Astrocyte (in vitro differentiated cells and primary cell): ENCODE data around the gene XXYLT1. TPM values are rescaled to one million over a fixed set of nuclear protein-coding genes. Genes with fewer than 3 reads are reported as not detected.

ENCODE experiments used
- DNase-seq: peaks from one replicate; pipeline ENCODE4 v3.0.0-alpha.2; 2010; ENCODE audit warnings: low read depth
- FAIRE-seq: peaks from 2 replicates; lab custom pipeline; 2011; peaks lifted over from hg19 to GRCh38; lab: Jason Lieb, UNC
- H2AFZ ChIP-seq: 2 replicates; pipeline ENCODE4 v1.6.0; 2012; ENCODE audit warnings: low read depth, low read length, inconsistent platforms
- H3K27ac ChIP-seq: 2 replicates; pipeline ENCODE4 v1.5.1; 2011; ENCODE audit warnings: low read depth, low read length, inconsistent platforms
- H3K27me3 ChIP-seq: 2 replicates; pipeline ENCODE4 v1.6.0; 2011; ENCODE audit warnings: low read length, inconsistent platforms; ENCODE audit not compliant: insufficient read depth
- H3K36me3 ChIP-seq: 2 replicates; pipeline ENCODE4 v1.5.1; 2011; ENCODE audit warnings: low read length, inconsistent platforms; ENCODE audit not compliant: insufficient read depth
- H3K4me1 ChIP-seq: 2 replicates; pipeline ENCODE4 v1.5.1; 2011; ENCODE audit warnings: low read length, inconsistent platforms; ENCODE audit not compliant: insufficient read depth
- H3K4me2 ChIP-seq: 2 replicates; pipeline ENCODE4 v1.6.0; 2012; ENCODE audit warnings: low read length, inconsistent platforms
- H3K4me3 ChIP-seq: 2 replicates; pipeline ENCODE4 v1.5.1; 2011; ENCODE audit warnings: low read depth, mild to moderate bottlenecking, low read length, inconsistent platforms; ENCODE audit not compliant: insufficient read depth
- H3K79me2 ChIP-seq: 2 replicates; pipeline ENCODE4 v1.6.0; 2012; ENCODE audit warnings: mild to moderate bottlenecking, low read length, inconsistent platforms; ENCODE audit not compliant: insufficient read depth
- H3K9ac ChIP-seq: 2 replicates; pipeline ENCODE4 v1.6.0; 2012; ENCODE audit warnings: mild to moderate bottlenecking, low read length, inconsistent platforms
- H3K9me3 ChIP-seq: 2 replicates; pipeline ENCODE4 v1.5.1; 2012; ENCODE audit warnings: low read depth, mild to moderate bottlenecking, low read length, inconsistent platforms; ENCODE audit not compliant: insufficient read depth
- H4K20me1 ChIP-seq: 2 replicates; pipeline ENCODE4 v1.6.0; 2012; ENCODE audit warnings: low read length, inconsistent platforms; ENCODE audit not compliant: insufficient read depth
- H3K27ac Mint-ChIP-seq: one replicate; pipeline ENCODE4 v1.8.0; 2021; ENCODE audit warnings: mild to moderate bottlenecking, mixed read lengths; ENCODE audit not compliant: unreplicated experiment
- H3K27me3 Mint-ChIP-seq: one replicate; pipeline ENCODE4 v1.8.0; 2021; ENCODE audit warnings: low read depth, mixed read lengths; ENCODE audit not compliant: unreplicated experiment
- H3K36me3 Mint-ChIP-seq: one replicate; pipeline ENCODE4 v1.8.0; 2021; ENCODE audit warnings: low read depth, mixed read lengths; ENCODE audit not compliant: unreplicated experiment
- H3K4me1 Mint-ChIP-seq: one replicate; pipeline ENCODE4 v1.8.0; 2021; ENCODE audit warnings: low read depth, mixed read lengths; ENCODE audit not compliant: unreplicated experiment
- H3K4me3 Mint-ChIP-seq: one replicate; pipeline ENCODE4 v1.8.0; 2021; ENCODE audit warnings: mild to moderate bottlenecking, moderate library complexity, mixed read lengths; ENCODE audit not compliant: unreplicated experiment
- H3K9me3 Mint-ChIP-seq: one replicate; pipeline ENCODE4 v1.8.0; 2021; ENCODE audit warnings: mild to moderate bottlenecking, mixed read lengths; ENCODE audit not compliant: unreplicated experiment
- EZH2 ChIP-seq: IDR thresholded peaks from 2 replicates; pipeline ENCODE4 v1.6.1; 2012; ENCODE audit warnings: mild to moderate bottlenecking, low read length, inconsistent platforms; ENCODE audit not compliant: insufficient read depth
- total RNA-seq: library from RNA; stranded (reverse); gene quantifications from 2 replicates; pipeline ENCODE4 v1.2.1, GENCODE V29; 2021
- TF ChIP-seq, protein P1 (sequence below): IDR thresholded peaks from 2 replicates; pipeline ENCODE4 v1.5.1; 2011; ENCODE audit warnings: low read depth, mild to moderate bottlenecking, inconsistent platforms, low read length, moderate library complexity; ENCODE audit not compliant: insufficient read depth

Gene XXYLT1
- total RNA-seq, 1 donor from 2014 or later, result 26.2 TPM

DNA sequence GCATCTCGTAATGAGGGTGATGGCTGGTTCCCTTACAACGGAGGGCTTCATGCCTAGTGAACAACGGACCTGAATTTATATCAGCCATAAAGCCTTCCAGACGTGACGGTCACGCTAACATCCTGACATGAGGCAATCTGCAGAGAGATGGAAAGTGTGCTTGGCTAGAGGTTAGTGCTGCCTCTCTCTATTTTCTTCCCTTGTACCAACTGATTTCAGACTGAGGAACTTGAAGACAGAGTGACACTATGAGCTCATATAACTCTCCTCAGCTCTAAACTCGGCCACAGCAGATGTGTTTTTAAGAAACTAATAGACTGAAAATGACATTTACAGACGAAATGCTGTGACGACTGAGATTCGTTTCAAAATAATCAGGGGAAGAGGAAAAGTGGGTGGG is 122.4 kb downstream of the XXYLT1 start:
- no peaks in the 10 kb centered on the region for H3K36me3 ChIP-seq
- H3K4me2 ChIP-seq, result no peak overlapping the region
- no peaks in the 10 kb centered on the region for H4K20me1 ChIP-seq
- no peaks in the 10 kb centered on the region for H3K27me3 ChIP-seq
- peaks cover 3% of the 10 kb centered on the region for H3K79me2 ChIP-seq
- Mint-ChIP-seq H3K4me3 (no peak overlapping the region), H3K27ac (no peak overlapping the region), H3K36me3 (no peaks in the 10 kb centered on the region), H3K27me3 (no peaks in the 10 kb centered on the region), H3K9me3 (no peaks in the 10 kb centered on the region), H3K4me1 (peaks cover 34% of the 10 kb centered on the region)
- H3K9me3 ChIP-seq, result no peaks in the 10 kb centered on the region
- TF ChIP-seq EZH2, result no peak
- TF ChIP-seq, protein P1, sequence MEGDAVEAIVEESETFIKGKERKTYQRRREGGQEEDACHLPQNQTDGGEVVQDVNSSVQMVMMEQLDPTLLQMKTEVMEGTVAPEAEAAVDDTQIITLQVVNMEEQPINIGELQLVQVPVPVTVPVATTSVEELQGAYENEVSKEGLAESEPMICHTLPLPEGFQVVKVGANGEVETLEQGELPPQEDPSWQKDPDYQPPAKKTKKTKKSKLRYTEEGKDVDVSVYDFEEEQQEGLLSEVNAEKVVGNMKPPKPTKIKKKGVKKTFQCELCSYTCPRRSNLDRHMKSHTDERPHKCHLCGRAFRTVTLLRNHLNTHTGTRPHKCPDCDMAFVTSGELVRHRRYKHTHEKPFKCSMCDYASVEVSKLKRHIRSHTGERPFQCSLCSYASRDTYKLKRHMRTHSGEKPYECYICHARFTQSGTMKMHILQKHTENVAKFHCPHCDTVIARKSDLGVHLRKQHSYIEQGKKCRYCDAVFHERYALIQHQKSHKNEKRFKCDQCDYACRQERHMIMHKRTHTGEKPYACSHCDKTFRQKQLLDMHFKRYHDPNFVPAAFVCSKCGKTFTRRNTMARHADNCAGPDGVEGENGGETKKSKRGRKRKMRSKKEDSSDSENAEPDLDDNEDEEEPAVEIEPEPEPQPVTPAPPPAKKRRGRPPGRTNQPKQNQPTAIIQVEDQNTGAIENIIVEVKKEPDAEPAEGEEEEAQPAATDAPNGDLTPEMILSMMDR, result no peak
- FAIRE-seq, result no peak
- H3K4me3 ChIP-seq, result no peak overlapping the region
- DNase-seq, result no peak
- H3K27ac ChIP-seq, result no peak overlapping the region
- no peak overlapping the region for H2AFZ ChIP-seq
- H3K9ac ChIP-seq, result no peak overlapping the region
- peaks cover 29% of the 10 kb centered on the region for H3K4me1 ChIP-seq

DNA sequence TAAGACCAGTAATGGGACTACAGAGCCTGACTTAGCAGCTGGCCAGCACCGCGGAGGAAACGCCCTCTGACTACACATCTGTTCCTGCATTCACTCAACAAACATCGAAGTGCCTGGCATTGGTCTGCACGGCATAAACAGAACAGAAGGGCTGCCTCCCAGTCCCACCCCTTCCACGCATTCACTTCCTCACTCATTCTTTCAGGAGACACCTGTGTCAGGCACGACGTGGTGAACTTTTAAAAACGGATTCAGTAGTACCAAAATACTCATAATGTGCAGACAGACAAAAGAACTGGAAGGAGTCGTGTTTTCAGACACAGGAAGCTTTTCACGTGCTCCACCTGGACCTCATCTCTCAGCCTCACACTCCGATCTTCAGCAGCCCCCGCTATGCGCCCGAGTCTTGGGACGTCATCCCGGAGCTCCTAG is 123.3 kb downstream of the XXYLT1 start:
- H4K20me1 ChIP-seq, result no peaks in the 10 kb centered on the region
- no peak overlapping the region for H3K4me3 Mint-ChIP-seq
- no peak overlapping the region for H3K27ac Mint-ChIP-seq
- FAIRE-seq, result no peak
- no peak overlapping the region for H3K4me2 ChIP-seq
- H3K9ac ChIP-seq, result no peak overlapping the region
- peaks cover 3% of the 10 kb centered on the region for H3K79me2 ChIP-seq
- H3K9me3 Mint-ChIP-seq, result no peaks in the 10 kb centered on the region
- no peaks in the 10 kb centered on the region for H3K9me3 ChIP-seq
- H3K4me3 ChIP-seq, result no peak overlapping the region
- no peak for TF ChIP-seq EZH2
- TF ChIP-seq, protein P1, result no peak
- H3K4me1 Mint-ChIP-seq, result peaks cover 30% of the 10 kb centered on the region
- DNase-seq, result no peak
- H3K4me1 ChIP-seq, result peaks cover 22% of the 10 kb centered on the region
- no peak overlapping the region for H3K27ac ChIP-seq
- no peaks in the 10 kb centered on the region for H3K27me3 Mint-ChIP-seq
- peaks cover 3% of the 10 kb centered on the region for H3K36me3 Mint-ChIP-seq
- no peak overlapping the region for H2AFZ ChIP-seq
- H3K36me3 ChIP-seq, result no peaks in the 10 kb centered on the region
- H3K27me3 ChIP-seq, result no peaks in the 10 kb centered on the region

DNA sequence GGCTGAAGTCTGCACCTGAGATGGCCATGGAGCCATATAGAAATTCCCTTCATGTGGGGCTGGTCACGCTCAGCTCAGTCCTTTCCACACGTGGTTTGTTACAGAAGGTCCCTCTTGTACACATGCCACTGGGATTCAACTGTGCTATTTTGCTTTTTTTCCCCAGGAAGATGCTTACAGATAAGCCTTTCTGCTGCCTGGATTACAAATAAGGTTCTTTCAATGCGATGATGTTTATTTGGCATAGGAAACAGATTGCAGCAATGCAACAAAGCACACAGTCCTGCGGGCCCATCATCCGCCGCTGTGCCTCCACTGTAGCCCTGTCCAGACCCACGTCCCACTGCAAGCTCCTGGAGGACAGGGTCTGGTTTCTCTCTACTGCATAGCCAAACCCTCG is 124.8 kb downstream of the XXYLT1 start:
- Histone ChIP-seq H3K79me2 (peaks cover 3% of the 10 kb centered on the region), H3K9me3 (no peaks in the 10 kb centered on the region), H3K27ac (no peak overlapping the region), H4K20me1 (no peaks in the 10 kb centered on the region), H3K4me3 (no peak overlapping the region), H3K4me1 (peaks cover 8% of the 10 kb centered on the region), H3K27me3 (no peaks in the 10 kb centered on the region), H2AFZ (no peak overlapping the region), H3K4me2 (no peak overlapping the region), H3K36me3 (no peaks in the 10 kb centered on the region), H3K9ac (no peak overlapping the region)
- FAIRE-seq (no peak), DNase-seq (no peak)
- H3K9me3 Mint-ChIP-seq, result peaks cover 5% of the 10 kb centered on the region
- H3K36me3 Mint-ChIP-seq, result peaks cover 8% of the 10 kb centered on the region
- H3K4me1 Mint-ChIP-seq, result peaks cover 22% of the 10 kb centered on the region
- TF ChIP-seq, protein P1, result no peak
- no peak for TF ChIP-seq EZH2
- no peaks in the 10 kb centered on the region for H3K27me3 Mint-ChIP-seq
- H3K27ac Mint-ChIP-seq, result no peak overlapping the region
- H3K4me3 Mint-ChIP-seq, result no peak overlapping the region
